H9 (cell line): ENCODE measurements around the gene DKK3. TPM values are rescaled to one million over a fixed set of nuclear protein-coding genes. Genes with fewer than 3 reads are reported as not detected.

Experiments
- DNase-seq: peaks from one replicate; pipeline ENCODE4 v3.0.0-alpha.2; 2017
- H2AFZ ChIP-seq: one replicate; pipeline ENCODE4 v1.6.1; 2013; ENCODE audit warnings: mild to moderate bottlenecking, low read length, control low read depth, moderate library complexity
- H2AK5ac ChIP-seq: 2 replicates; pipeline ENCODE4 v1.6.1; 2013; ENCODE audit warnings: low read length, control low read depth, mixed read lengths; ENCODE audit not compliant: insufficient read length
- H2BK120ac ChIP-seq: one replicate; pipeline ENCODE4 v1.6.1; 2013; ENCODE audit warnings: low read depth, mild to moderate bottlenecking, low read length, control low read depth, inconsistent platforms; ENCODE audit not compliant: poor library complexity, severe bottlenecking
- H2BK12ac ChIP-seq: 2 replicates; pipeline ENCODE4 v1.6.1; 2013; ENCODE audit warnings: low read length, control low read depth, mixed read lengths, low read depth; ENCODE audit not compliant: insufficient read length
- H2BK15ac ChIP-seq: 2 replicates; pipeline ENCODE4 v1.6.1; 2013; ENCODE audit warnings: low read depth, low read length, control low read depth
- H2BK20ac ChIP-seq: one replicate; pipeline ENCODE4 v1.6.1; 2013; ENCODE audit warnings: low read depth, mild to moderate bottlenecking, low read length, control low read depth, inconsistent platforms; ENCODE audit not compliant: poor library complexity, severe bottlenecking
- H2BK5ac ChIP-seq: 2 replicates; pipeline ENCODE4 v1.6.1; 2013; ENCODE audit warnings: low read length, control low read depth, mixed read lengths; ENCODE audit not compliant: insufficient read length
- H3K14ac ChIP-seq: 2 replicates; pipeline ENCODE4 v1.6.1; 2013; ENCODE audit warnings: low read length, control low read depth; ENCODE audit not compliant: insufficient read depth
- H3K18ac ChIP-seq: 2 replicates; pipeline ENCODE4 v1.6.1; 2013; ENCODE audit warnings: low read depth, mild to moderate bottlenecking, mixed read lengths, low read length, control low read depth; ENCODE audit not compliant: insufficient read length
- H3K23ac ChIP-seq: 2 replicates; pipeline ENCODE4 v1.6.1; 2013; ENCODE audit warnings: low read length, control low read depth, mixed read lengths, low read depth; ENCODE audit not compliant: insufficient read length
- H3K23me2 ChIP-seq: 2 replicates; pipeline ENCODE4 v1.6.1; 2013; ENCODE audit warnings: low read depth, mild to moderate bottlenecking, mixed read lengths, low read length, control low read depth; ENCODE audit not compliant: insufficient read length, poor library complexity, severe bottlenecking
- H3K27ac ChIP-seq: 2 replicates; pipeline ENCODE4 v1.5.1; 2013; ENCODE audit warnings: low read length, control low read depth, mixed read lengths, low read depth; ENCODE audit not compliant: insufficient read length
- H3K27me3 ChIP-seq: 2 replicates; pipeline ENCODE4 v1.6.1; 2013; ENCODE audit warnings: low read length, control low read depth, inconsistent platforms; ENCODE audit not compliant: insufficient read depth
- H3K4ac ChIP-seq: 2 replicates; pipeline ENCODE4 v1.6.1; 2013; ENCODE audit warnings: low read depth, mild to moderate bottlenecking, control low read depth, inconsistent platforms, low read length, moderate library complexity
- H3K4me1 ChIP-seq: 2 replicates; pipeline ENCODE4 v1.6.1; 2013; ENCODE audit warnings: low read length, control low read depth, inconsistent platforms; ENCODE audit not compliant: insufficient read depth
- H3K4me2 ChIP-seq: 2 replicates; pipeline ENCODE4 v1.6.1; 2013; ENCODE audit warnings: low read length, control low read depth, mixed read lengths; ENCODE audit not compliant: insufficient read length, insufficient read depth
- H3K56ac ChIP-seq: 2 replicates; pipeline ENCODE4 v1.6.1; 2013; ENCODE audit warnings: low read depth, mild to moderate bottlenecking, mixed read lengths, low read length, control low read depth; ENCODE audit not compliant: insufficient read length
- H3K79me1 ChIP-seq: 2 replicates; pipeline ENCODE4 v1.6.1; 2013; ENCODE audit warnings: low read depth, mild to moderate bottlenecking, moderate library complexity, low read length, control low read depth, inconsistent platforms; ENCODE audit not compliant: insufficient read depth, poor library complexity, severe bottlenecking
- H3K79me2 ChIP-seq: 2 replicates; pipeline ENCODE4 v1.6.1; 2013; ENCODE audit warnings: low read length, control low read depth, inconsistent platforms; ENCODE audit not compliant: insufficient read depth
- H3K9ac ChIP-seq: 2 replicates; pipeline ENCODE4 v1.6.1; 2013; ENCODE audit warnings: low read length, control low read depth, mixed read lengths; ENCODE audit not compliant: insufficient read length; ENCODE audit errors: extremely low read depth
- H3K9me3 ChIP-seq: one replicate; pipeline ENCODE4 v1.6.1; 2013; ENCODE audit warnings: low read depth, low read length, inconsistent platforms; ENCODE audit not compliant: control insufficient read depth
- H3T11ph ChIP-seq: one replicate; pipeline ENCODE4 v1.6.1; 2013; ENCODE audit warnings: mild to moderate bottlenecking, low read length, control low read depth, inconsistent platforms
- H4K20me1 ChIP-seq: one replicate; pipeline ENCODE4 v1.6.1; 2013; ENCODE audit not compliant: control insufficient read depth, insufficient read length, insufficient read depth
- H4K5ac ChIP-seq: 2 replicates; pipeline ENCODE4 v1.6.1; 2013; ENCODE audit warnings: low read depth, mild to moderate bottlenecking, mixed read lengths, low read length, control low read depth; ENCODE audit not compliant: insufficient read length
- H4K8ac ChIP-seq: replicated peaks from 2 replicates; pipeline ENCODE4 v1.6.1; 2013; ENCODE audit warnings: low read length, control low read depth, mixed read lengths, low read depth; ENCODE audit not compliant: insufficient read length
- H4K91ac ChIP-seq: 2 replicates; pipeline ENCODE4 v1.6.1; 2013; ENCODE audit warnings: low read depth, mild to moderate bottlenecking, moderate library complexity, mixed read lengths, low read length, control low read depth; ENCODE audit not compliant: insufficient read length
- H3K27ac Mint-ChIP-seq, 3 experiments: 2 replicates in 2 of 3; 3 replicates in 1 of 3; pipeline ENCODE4 v1.8.0; 2020 to 2021; ENCODE audit warnings: mixed read lengths in 3 of 3, mild to moderate bottlenecking in 1 of 3, moderate library complexity in 1 of 3
- H3K27me3 Mint-ChIP-seq: 2 replicates; pipeline ENCODE4 v1.8.0; 2021; ENCODE audit warnings: low read depth, mild to moderate bottlenecking, moderate library complexity, mixed read lengths
- H3K36me3 Mint-ChIP-seq, 3 experiments: 2 replicates in 2 of 3; 3 replicates in 1 of 3; pipeline ENCODE4 v1.8.0; 2020 to 2021; ENCODE audit warnings: low read depth in 3 of 3, mixed read lengths in 3 of 3; ENCODE audit not compliant: insufficient read depth in 1 of 3
- H3K4me1 Mint-ChIP-seq, 2 experiments: 2 replicates each; pipeline ENCODE4 v1.8.0; 2020; ENCODE audit warnings: mixed read lengths in 2 of 2
- H3K4me3 Mint-ChIP-seq, 2 experiments: 2 replicates in 1 of 2; 3 replicates in 1 of 2; pipeline ENCODE4 v1.8.0; 2020 to 2021; ENCODE audit warnings: mild to moderate bottlenecking in 2 of 2, mixed read lengths in 2 of 2, moderate library complexity in 1 of 2
- H3K9me3 Mint-ChIP-seq, 2 experiments: 2 replicates in 1 of 2; 3 replicates in 1 of 2; pipeline ENCODE4 v1.8.0; 2020; ENCODE audit warnings: mild to moderate bottlenecking in 2 of 2, mixed read lengths in 2 of 2, moderate library complexity in 1 of 2
- total RNA-seq: library from RNA; stranded (reverse); gene quantifications from 2 replicates; pipeline ENCODE4 v1.2.1, GENCODE V29; 2021
- TF ChIP-seq, protein P1 (sequence below): fragments of 200-600 bp; sonication (generic); conservative IDR thresholded peaks from 3 replicates; pipeline ENCODE4 v1.8.0; 2021; ENCODE audit warnings: antibody characterized with exemption, mild to moderate bottlenecking

DKK3 gene
- total RNA-seq, 1 experiment from 2014 or later: 17.1 TPM

DNA sequence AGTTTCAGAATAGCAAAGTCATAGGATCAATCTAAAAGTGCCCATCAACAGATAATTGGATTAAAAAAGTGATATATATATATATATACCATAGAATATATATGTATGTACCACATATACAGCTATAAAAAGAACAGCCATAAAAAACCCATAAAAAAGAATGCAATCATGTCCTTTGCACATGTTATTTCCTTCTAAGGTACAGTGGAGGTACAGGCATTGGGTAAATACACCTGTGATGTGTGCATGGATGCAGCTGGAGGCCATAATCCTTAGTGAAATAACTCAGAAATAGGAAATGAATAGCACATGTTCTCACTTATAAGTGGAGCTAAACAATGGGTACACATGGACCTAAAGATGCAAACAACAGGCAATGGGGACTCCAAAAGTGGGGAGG lies 7.1 kb upstream of the DKK3 start:
- no peak for DNase-seq
- no peak overlapping the region for H4K91ac ChIP-seq
- H3K4me1 Mint-ChIP-seq: peaks cover 13 to 14% of the 10 kb centered on the region in 2 experiments
- no peaks in the 10 kb centered on the region for H3K9me3 ChIP-seq
- no peaks in the 10 kb centered on the region for H3K79me1 ChIP-seq
- no peak overlapping the region for H2AK5ac ChIP-seq
- no peak overlapping the region for H4K8ac ChIP-seq
- H3K18ac ChIP-seq: no peak overlapping the region
- H3K4me2 ChIP-seq: no peak overlapping the region
- H3K36me3 Mint-ChIP-seq: no peaks in the 10 kb centered on the region
- no peak overlapping the region for H3K14ac ChIP-seq
- no peak overlapping the region for H3T11ph ChIP-seq
- H3K23ac ChIP-seq: no peak overlapping the region
- no peaks in the 10 kb centered on the region for H3K23me2 ChIP-seq
- H3K27me3 Mint-ChIP-seq: peaks cover 10% of the 10 kb centered on the region
- H3K27ac ChIP-seq: no peak overlapping the region
- H3K27me3 ChIP-seq: no peaks in the 10 kb centered on the region
- no peak overlapping the region for H2AFZ ChIP-seq
- H3K79me2 ChIP-seq: no peaks in the 10 kb centered on the region
- no peak overlapping the region for H3K27ac Mint-ChIP-seq
- no peak overlapping the region for H4K5ac ChIP-seq
- H2BK20ac ChIP-seq: no peak overlapping the region
- H3K56ac ChIP-seq: no peak overlapping the region
- H2BK120ac ChIP-seq: no peak overlapping the region
- H3K4ac ChIP-seq: no peak overlapping the region
- H3K4me1 ChIP-seq: peaks cover 2% of the 10 kb centered on the region; the same call in 1 of the 2 replicates
- H2BK12ac ChIP-seq: no peak overlapping the region
- TF ChIP-seq, protein P1, sequence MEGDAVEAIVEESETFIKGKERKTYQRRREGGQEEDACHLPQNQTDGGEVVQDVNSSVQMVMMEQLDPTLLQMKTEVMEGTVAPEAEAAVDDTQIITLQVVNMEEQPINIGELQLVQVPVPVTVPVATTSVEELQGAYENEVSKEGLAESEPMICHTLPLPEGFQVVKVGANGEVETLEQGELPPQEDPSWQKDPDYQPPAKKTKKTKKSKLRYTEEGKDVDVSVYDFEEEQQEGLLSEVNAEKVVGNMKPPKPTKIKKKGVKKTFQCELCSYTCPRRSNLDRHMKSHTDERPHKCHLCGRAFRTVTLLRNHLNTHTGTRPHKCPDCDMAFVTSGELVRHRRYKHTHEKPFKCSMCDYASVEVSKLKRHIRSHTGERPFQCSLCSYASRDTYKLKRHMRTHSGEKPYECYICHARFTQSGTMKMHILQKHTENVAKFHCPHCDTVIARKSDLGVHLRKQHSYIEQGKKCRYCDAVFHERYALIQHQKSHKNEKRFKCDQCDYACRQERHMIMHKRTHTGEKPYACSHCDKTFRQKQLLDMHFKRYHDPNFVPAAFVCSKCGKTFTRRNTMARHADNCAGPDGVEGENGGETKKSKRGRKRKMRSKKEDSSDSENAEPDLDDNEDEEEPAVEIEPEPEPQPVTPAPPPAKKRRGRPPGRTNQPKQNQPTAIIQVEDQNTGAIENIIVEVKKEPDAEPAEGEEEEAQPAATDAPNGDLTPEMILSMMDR: no peak
- no peaks in the 10 kb centered on the region for H3K9me3 Mint-ChIP-seq
- no peak overlapping the region for H3K4me3 Mint-ChIP-seq
- H4K20me1 ChIP-seq: no peaks in the 10 kb centered on the region
- H2BK15ac ChIP-seq: no peak overlapping the region
- no peak overlapping the region for H3K9ac ChIP-seq
- no peak overlapping the region for H2BK5ac ChIP-seq
